Panc1 (cell line): ENCODE results near the gene ADGB.

Experiments used
- CTCF ChIP-seq: fragments of 450-650 bp; IDR thresholded peaks from 2 replicates; pipeline ENCODE4 v1.5.1; 2017; ENCODE audit warnings: mild to moderate bottlenecking
- POLR2AphosphoS5 ChIP-seq: IDR thresholded peaks from 2 replicates; pipeline ENCODE4 v1.6.1; 2012; ENCODE audit warnings: mild to moderate bottlenecking, low read depth, low read length, moderate library complexity
- REST ChIP-seq, 2 experiments: IDR thresholded peaks; 2 replicates each; pipeline ENCODE4 v1.6.1; 2011 to 2012; ENCODE audit warnings: low read depth in 2 of 2, control low read depth in 1 of 2, low read length in 1 of 2, mild to moderate bottlenecking in 1 of 2, moderate library complexity in 1 of 2; ENCODE audit not compliant: insufficient read depth in 1 of 2
- SIN3A ChIP-seq: IDR thresholded peaks from 2 replicates; pipeline ENCODE4 v1.6.1; 2012; ENCODE audit warnings: low read depth, mild to moderate bottlenecking, low read length, moderate library complexity, borderline replicate concordance; ENCODE audit not compliant: insufficient read depth
- TCF7L2 ChIP-seq: IDR thresholded peaks from 2 replicates; pipeline ENCODE4 v1.6.1; 2011; ENCODE audit warnings: mild to moderate bottlenecking, low read depth, low read length, inconsistent platforms

- TF ChIP-seq SIN3A, result no peak
- TF ChIP-seq CTCF, result no peak
- no peak for TF ChIP-seq POLR2AphosphoS5
- TF ChIP-seq REST (IDR thresholded peaks at IDR 0.05; ENCODE audit: insufficient read depth in 1 of 2, low read depth in 2 of 2, low read length in 1 of 2), result no peak
- TF ChIP-seq TCF7L2, result no peak
Observed at GRCh38 chr6:146829792-146830565, 231.2 kb downstream of the ADGB start.
